GM12878 (cell line): ENCODE data around the gene YAE1.

Experiments used
- E2F8 ChIP-seq: fragments of 450-650 bp; IDR thresholded peaks from 2 replicates; pipeline ENCODE4 v1.6.1; 2018; ENCODE audit warnings: mild to moderate bottlenecking, low read depth, moderate library complexity; ENCODE audit not compliant: partially characterized antibody
- PAX8 ChIP-seq: fragments of 450-650 bp; IDR thresholded peaks from 2 replicates; pipeline ENCODE4 v1.6.1; 2017; ENCODE audit warnings: mild to moderate bottlenecking, moderate library complexity
- POLR2A ChIP-seq: IDR thresholded peaks from 2 replicates; pipeline ENCODE4 v1.6.1; 2011; ENCODE audit warnings: low read depth, mild to moderate bottlenecking, low read length
- POLR2AphosphoS5 ChIP-seq: IDR thresholded peaks from 2 replicates; pipeline ENCODE4 v1.6.1; 2011; ENCODE audit warnings: mild to moderate bottlenecking, low read length, inconsistent platforms
- SREBF2 ChIP-seq: IDR thresholded peaks from 2 replicates; pipeline ENCODE4 v1.6.1; 2012; ENCODE audit warnings: mild to moderate bottlenecking, low read length

DNA sequence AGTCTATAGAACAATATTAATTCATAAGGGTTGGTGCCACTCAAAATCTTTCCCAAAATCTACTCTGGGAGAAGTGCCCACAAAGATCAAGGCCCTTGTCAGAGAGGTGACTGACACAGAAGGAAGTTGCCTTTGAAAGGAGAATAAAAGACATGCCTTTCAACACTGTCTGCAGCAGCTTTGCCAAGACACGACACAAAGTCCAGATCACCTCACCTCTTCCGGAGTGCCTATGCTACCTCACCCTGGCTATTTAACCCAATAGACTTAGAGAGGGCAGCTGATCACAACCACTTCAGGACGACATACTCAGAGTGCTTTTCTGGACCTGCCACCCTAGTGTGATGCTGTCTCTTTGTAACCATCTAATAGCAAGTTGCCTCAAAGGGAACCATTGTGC lies 49.0 kb upstream of the YAE1 start:
- no peak for TF ChIP-seq E2F8
- no peak for TF ChIP-seq POLR2A
- no peak for TF ChIP-seq SREBF2
- no peak for TF ChIP-seq POLR2AphosphoS5
- TF ChIP-seq PAX8, result no peak
